SK-N-SH (cell line): ENCODE results near the gene ACTA1. TPM values are rescaled to one million over a fixed set of nuclear protein-coding genes. Genes with fewer than 3 reads are reported as not detected.

ENCODE experiments used
- CTCF ChIA-PET: fragments of 300-600, 350-600 bp; formaldehyde crosslinking; extraction: SDS; loops from one replicate; lab custom pipeline; 2021; lab: Yijun Ruan, JAX
- POLR2A ChIA-PET: fragments of 350-600 bp; sonication (Branson Sonifier 250); formaldehyde crosslinking; extraction: SDS; loops from one replicate; lab custom pipeline; 2020; ENCODE audit warnings: antibody characterized with exemption, inconsistent platforms; lab: Yijun Ruan, JAX
- DNase-seq: peaks from one replicate; pipeline ENCODE4 v3.0.0; 2012
- H2AFZ ChIP-seq: fragments of 200-600 bp; sonication (generic); 2 replicates; pipeline ENCODE4 v1.8.1; 2016; ENCODE audit warnings: antibody characterized with exemption, mild to moderate bottlenecking, low read depth
- H3F3A ChIP-seq: fragments of 200-600 bp; sonication (generic); replicated peaks from 2 replicates; pipeline ENCODE3; 2016; ENCODE audit warnings: antibody characterized with exemption, mild to moderate bottlenecking; ENCODE audit not compliant: insufficient read depth
- H3K27ac ChIP-seq, 2 experiments: fragments of 200-500 bp in 1 of 2; fragments of 200-600 bp in 1 of 2; sonication (Bioruptor generic) in 1 of 2; sonication (generic), shearing (Covaris generic) in 1 of 2; 2 replicates each; pipeline versions ENCODE4 v1.5.1 to v1.6.1; 2014 to 2016; ENCODE audit warnings: low read depth in 2 of 2, inconsistent platforms in 1 of 2, low read length in 1 of 2, mild to moderate bottlenecking in 1 of 2, mixed read lengths in 1 of 2
- H3K27me3 ChIP-seq: fragments of 200-600 bp; sonication (generic), shearing (Covaris generic); 2 replicates; pipeline ENCODE4 v1.6.1; 2016; ENCODE audit warnings: mixed run types; ENCODE audit not compliant: insufficient read depth
- H3K36me3 ChIP-seq, 2 experiments: fragments of 200-500 bp in 1 of 2; fragments of 200-600 bp in 1 of 2; sonication (Bioruptor generic) in 1 of 2; sonication (generic) in 1 of 2; replicated peaks in 1 of 2; 2 replicates each; pipeline versions ENCODE3 to v1.5.1; 2014 to 2016; ENCODE audit warnings: low read length in 1 of 2, mild to moderate bottlenecking in 1 of 2; ENCODE audit not compliant: insufficient read depth in 2 of 2, control insufficient read depth in 1 of 2
- H3K4me1 ChIP-seq, 2 experiments: fragments of 200-500 bp in 1 of 2; fragments of 200-600 bp in 1 of 2; sonication (Bioruptor generic) in 1 of 2; sonication (generic), shearing (Covaris generic) in 1 of 2; 2 replicates each; pipeline versions ENCODE4 v1.5.1 to v1.6.1; 2014 to 2016; ENCODE audit warnings: low read depth in 1 of 2, low read length in 1 of 2, mixed run types in 1 of 2; ENCODE audit not compliant: insufficient read depth in 2 of 2, control insufficient read depth in 1 of 2
- H3K4me2 ChIP-seq: fragments of 200-600 bp; sonication (generic), shearing (Covaris generic); 2 replicates; pipeline ENCODE4 v1.6.1; 2017; ENCODE audit warnings: mixed run types
- H3K4me3 ChIP-seq, 2 experiments: fragments of 200-500 bp in 1 of 2; fragments of 200-600 bp in 1 of 2; sonication (Bioruptor generic) in 1 of 2; sonication (generic), shearing (Covaris generic) in 1 of 2; 2 replicates each; pipeline versions ENCODE4 v1.5.1 to v1.8.1; 2014 to 2016; ENCODE audit warnings: low read depth in 2 of 2, inconsistent platforms in 1 of 2, low read length in 1 of 2, mild to moderate bottlenecking in 1 of 2, mixed read lengths in 1 of 2, moderate library complexity in 1 of 2
- H3K79me2 ChIP-seq: fragments of 200-600 bp; sonication (generic); 2 replicates; pipeline ENCODE4 v1.8.1; 2017; ENCODE audit warnings: mild to moderate bottlenecking; ENCODE audit not compliant: insufficient read depth
- H3K9ac ChIP-seq: fragments of 200-600 bp; sonication (generic); 2 replicates; pipeline ENCODE4 v1.6.1; 2017; ENCODE audit warnings: mixed run types
- H3K9me2 ChIP-seq: fragments of 200-600 bp; sonication (generic); 2 replicates; pipeline ENCODE4 v1.6.1; 2017; ENCODE audit warnings: mixed run types
- H3K9me3 ChIP-seq: fragments of 200-600 bp; sonication (generic); 2 replicates; pipeline ENCODE4 v1.6.1; 2017; ENCODE audit warnings: mixed run types, mild to moderate bottlenecking, moderate library complexity
- H4K20me1 ChIP-seq: fragments of 200-600 bp; sonication (generic); 2 replicates; pipeline ENCODE4 v1.6.1; 2017; ENCODE audit warnings: mild to moderate bottlenecking, mixed run types; ENCODE audit not compliant: insufficient read depth
- CHD2 ChIP-seq: fragments of 150-350 bp; IDR thresholded peaks from 2 replicates; pipeline ENCODE4 v1.6.1; 2018; ENCODE audit warnings: low read length; ENCODE audit not compliant: partially characterized antibody
- EP300 ChIP-seq, 2 experiments: IDR thresholded peaks; 2 replicates each; pipeline versions ENCODE4 v1.4.0 to v1.6.1; 2012; ENCODE audit warnings: borderline replicate concordance in 1 of 2, low read depth in 1 of 2, low read length in 1 of 2
- FOSL2 ChIP-seq: IDR thresholded peaks from 2 replicates; pipeline ENCODE4 v1.4.0; 2012; ENCODE audit warnings: low read depth, mild to moderate bottlenecking, moderate library complexity, borderline replicate concordance
- FOXJ3 ChIP-seq: sonication (generic); formaldehyde crosslinking; IDR thresholded peaks from 2 replicates; pipeline ENCODE4 v1.5.1; 2020; ENCODE audit warnings: mild to moderate bottlenecking, missing genetic modification reagents
- GATA2 ChIP-seq: sonication (generic); formaldehyde crosslinking; IDR thresholded peaks from 2 replicates; pipeline ENCODE4 v1.5.0; 2020; ENCODE audit warnings: mild to moderate bottlenecking, missing genetic modification reagents
- JUND ChIP-seq: IDR thresholded peaks from 2 replicates; pipeline ENCODE4 v1.4.0; 2012
- MEF2A ChIP-seq: IDR thresholded peaks from 2 replicates; pipeline ENCODE4 v1.4.0; 2012; ENCODE audit warnings: low read depth, borderline replicate concordance
- NFIC ChIP-seq: IDR thresholded peaks from 2 replicates; pipeline ENCODE4 v1.4.0; 2012; ENCODE audit warnings: borderline replicate concordance
- POLR2AphosphoS5 ChIP-seq: IDR thresholded peaks from 2 replicates; pipeline ENCODE4 v1.6.1; 2012; ENCODE audit warnings: low read depth, low read length
- RFX5 ChIP-seq: IDR thresholded peaks from 2 replicates; pipeline ENCODE4 v1.6.1; 2012; ENCODE audit warnings: mild to moderate bottlenecking, improper control_type of control experiment, low read length
- SIN3A ChIP-seq: IDR thresholded peaks from 2 replicates; pipeline ENCODE4 v1.6.1; 2012; ENCODE audit warnings: low read depth, mild to moderate bottlenecking, low read length, moderate library complexity, borderline replicate concordance
- TCF12 ChIP-seq: IDR thresholded peaks from 2 replicates; pipeline ENCODE4 v1.4.0; 2012
- YY1 ChIP-seq: IDR thresholded peaks from 2 replicates; pipeline ENCODE4 v1.4.0; 2012; ENCODE audit warnings: low read depth, mild to moderate bottlenecking
- whole genome bisulfite sequencing: methylation state at CpG from one replicate; pipeline ENCODE4 v1.1.6; 2017; ENCODE audit warnings: low lambda C conversion rate; 5-methylcytosine and 5-hydroxymethylcytosine counted together
- polyA plus RNA-seq, 3 experiments: library from polyadenylated mRNA; depleted of rRNA; stranded (reverse); fragments of >200 nt; gene quantifications; 2 replicates each; pipeline ENCODE4 v1.2.3, GENCODE V29; 2012
- TF ChIP-seq, protein P1 (sequence below): IDR thresholded peaks from 2 replicates; pipeline ENCODE4 v1.6.1; 2012; ENCODE audit warnings: mild to moderate bottlenecking, low read depth, low read length, moderate library complexity
- TF ChIP-seq, protein P2 (sequence below): IDR thresholded peaks from 2 replicates; pipeline ENCODE4 v1.4.0; 2012; ENCODE audit warnings: low read depth
- TF ChIP-seq, protein P3 (sequence below): fragments of 150-350 bp; IDR thresholded peaks from 2 replicates; pipeline ENCODE4 v1.6.1; 2016; ENCODE audit warnings: mild to moderate bottlenecking, low read depth, low read length

Gene ACTA1
- polyA plus RNA-seq, 1 of the 3 experiments (the other 2 are of a cell fraction), result 0.21 TPM

DNA sequence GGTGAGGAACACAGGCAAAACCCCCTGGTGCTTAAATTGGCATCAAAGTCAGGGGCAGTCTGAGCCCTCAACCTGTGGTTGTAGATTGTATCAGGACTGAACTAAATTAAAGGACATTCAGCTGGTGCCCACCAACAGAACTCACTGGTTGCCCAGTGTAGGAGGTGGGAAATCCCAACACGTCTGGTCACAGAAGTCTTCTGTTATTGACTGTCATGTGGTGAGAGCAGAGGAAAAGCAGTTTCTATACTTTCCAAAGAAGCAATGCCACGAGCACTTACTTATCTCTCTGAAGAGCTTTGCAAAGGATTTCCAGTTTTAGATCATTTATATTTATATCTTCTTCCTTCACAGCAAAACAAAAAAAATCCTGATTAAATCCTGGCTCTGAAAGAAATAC, 15.0 kb upstream of the ACTA1 start:
- Histone ChIP-seq H3K36me3 (peaks cover 32 to 49% of the 10 kb centered on the region in 2 experiments), H3K27ac (no peak overlapping the region), H3K4me1 (no peaks in the 10 kb centered on the region), H4K20me1 (no peaks in the 10 kb centered on the region), H3K79me2 (no peaks in the 10 kb centered on the region), H3K27me3 (no peaks in the 10 kb centered on the region), H3F3A (no peaks in the 10 kb centered on the region), H3K9ac (no peak overlapping the region), H2AFZ (no peak overlapping the region), H3K9me2 (no peaks in the 10 kb centered on the region), H3K4me2 (no peak overlapping the region), H3K4me3 (no peak overlapping the region), H3K9me3 (no peaks in the 10 kb centered on the region)
- no peak for TF ChIP-seq FOSL2
- TF ChIP-seq EP300 (IDR thresholded peaks at IDR 0.05; ENCODE audit: borderline replicate concordance in 1 of 2, low read depth in 1 of 2, low read length in 1 of 2), result no peak
- TF ChIP-seq NFIC, result no peak
- no peak for TF ChIP-seq SIN3A
- TF ChIP-seq GATA2 (CRISPR knock-in tag), result no peak
- TF ChIP-seq, protein P1, sequence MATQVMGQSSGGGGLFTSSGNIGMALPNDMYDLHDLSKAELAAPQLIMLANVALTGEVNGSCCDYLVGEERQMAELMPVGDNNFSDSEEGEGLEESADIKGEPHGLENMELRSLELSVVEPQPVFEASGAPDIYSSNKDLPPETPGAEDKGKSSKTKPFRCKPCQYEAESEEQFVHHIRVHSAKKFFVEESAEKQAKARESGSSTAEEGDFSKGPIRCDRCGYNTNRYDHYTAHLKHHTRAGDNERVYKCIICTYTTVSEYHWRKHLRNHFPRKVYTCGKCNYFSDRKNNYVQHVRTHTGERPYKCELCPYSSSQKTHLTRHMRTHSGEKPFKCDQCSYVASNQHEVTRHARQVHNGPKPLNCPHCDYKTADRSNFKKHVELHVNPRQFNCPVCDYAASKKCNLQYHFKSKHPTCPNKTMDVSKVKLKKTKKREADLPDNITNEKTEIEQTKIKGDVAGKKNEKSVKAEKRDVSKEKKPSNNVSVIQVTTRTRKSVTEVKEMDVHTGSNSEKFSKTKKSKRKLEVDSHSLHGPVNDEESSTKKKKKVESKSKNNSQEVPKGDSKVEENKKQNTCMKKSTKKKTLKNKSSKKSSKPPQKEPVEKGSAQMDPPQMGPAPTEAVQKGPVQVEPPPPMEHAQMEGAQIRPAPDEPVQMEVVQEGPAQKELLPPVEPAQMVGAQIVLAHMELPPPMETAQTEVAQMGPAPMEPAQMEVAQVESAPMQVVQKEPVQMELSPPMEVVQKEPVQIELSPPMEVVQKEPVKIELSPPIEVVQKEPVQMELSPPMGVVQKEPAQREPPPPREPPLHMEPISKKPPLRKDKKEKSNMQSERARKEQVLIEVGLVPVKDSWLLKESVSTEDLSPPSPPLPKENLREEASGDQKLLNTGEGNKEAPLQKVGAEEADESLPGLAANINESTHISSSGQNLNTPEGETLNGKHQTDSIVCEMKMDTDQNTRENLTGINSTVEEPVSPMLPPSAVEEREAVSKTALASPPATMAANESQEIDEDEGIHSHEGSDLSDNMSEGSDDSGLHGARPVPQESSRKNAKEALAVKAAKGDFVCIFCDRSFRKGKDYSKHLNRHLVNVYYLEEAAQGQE, result no peak
- no peak for TF ChIP-seq YY1
- ChIA-PET POLR2A (no interaction called here), CTCF (interaction anchor here (0.6 to 1.7 kb wide), 2 partner anchors 19 to 33 kb away, joined by 3 to 4 read pairs; no protein-coding TSS in a partner anchor)
- whole genome bisulfite sequencing, result 87% methylated on average over 2 of the region's 2 CpGs
- no peak for DNase-seq

DNA sequence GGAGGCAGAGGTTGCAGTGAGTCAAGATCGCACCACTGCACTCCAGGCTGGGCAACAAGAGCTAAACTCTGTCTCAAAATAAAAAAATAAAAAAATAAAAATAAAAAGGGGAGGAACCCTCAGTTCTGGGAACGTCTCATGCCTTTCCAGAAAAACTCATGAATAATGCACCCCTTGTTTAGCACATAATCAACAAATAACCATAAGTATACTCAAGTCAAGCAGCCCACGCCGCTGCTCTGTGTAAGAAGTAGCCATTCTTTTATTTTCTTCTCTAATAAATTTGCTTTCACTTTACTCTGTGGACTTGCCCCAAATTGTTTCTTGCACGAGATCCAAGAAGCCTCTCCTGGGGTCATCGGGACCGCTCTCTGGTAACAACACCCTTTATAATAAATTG, 14.5 kb upstream of the ACTA1 start:
- no peaks in the 10 kb centered on the region for H3K4me1 ChIP-seq
- H3K4me3 ChIP-seq, result no peak overlapping the region
- H3F3A ChIP-seq, result no peaks in the 10 kb centered on the region
- H3K4me2 ChIP-seq, result no peak overlapping the region
- no peaks in the 10 kb centered on the region for H3K9me3 ChIP-seq
- no peak overlapping the region for H2AFZ ChIP-seq
- 92% methylated on average over 7 of the region's 7 CpGs for WGBS
- H3K79me2 ChIP-seq, result no peaks in the 10 kb centered on the region
- no peaks in the 10 kb centered on the region for H4K20me1 ChIP-seq
- no peaks in the 10 kb centered on the region for H3K27me3 ChIP-seq
- no peaks in the 10 kb centered on the region for H3K9me2 ChIP-seq
- no peak overlapping the region for H3K9ac ChIP-seq
- ChIA-PET CTCF (interaction anchor here (1.7 kb wide), 1 partner anchor 34 kb away, joined by 4 read pairs; no protein-coding TSS in a partner anchor), POLR2A (no interaction called here)
- TF ChIP-seq, protein P2, sequence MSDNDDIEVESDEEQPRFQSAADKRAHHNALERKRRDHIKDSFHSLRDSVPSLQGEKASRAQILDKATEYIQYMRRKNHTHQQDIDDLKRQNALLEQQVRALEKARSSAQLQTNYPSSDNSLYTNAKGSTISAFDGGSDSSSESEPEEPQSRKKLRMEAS, result no peak
- TF ChIP-seq, protein P3, sequence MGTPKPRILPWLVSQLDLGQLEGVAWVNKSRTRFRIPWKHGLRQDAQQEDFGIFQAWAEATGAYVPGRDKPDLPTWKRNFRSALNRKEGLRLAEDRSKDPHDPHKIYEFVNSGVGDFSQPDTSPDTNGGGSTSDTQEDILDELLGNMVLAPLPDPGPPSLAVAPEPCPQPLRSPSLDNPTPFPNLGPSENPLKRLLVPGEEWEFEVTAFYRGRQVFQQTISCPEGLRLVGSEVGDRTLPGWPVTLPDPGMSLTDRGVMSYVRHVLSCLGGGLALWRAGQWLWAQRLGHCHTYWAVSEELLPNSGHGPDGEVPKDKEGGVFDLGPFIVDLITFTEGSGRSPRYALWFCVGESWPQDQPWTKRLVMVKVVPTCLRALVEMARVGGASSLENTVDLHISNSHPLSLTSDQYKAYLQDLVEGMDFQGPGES, result no peak
- no peak for TF ChIP-seq JUND
- TF ChIP-seq GATA2 (CRISPR knock-in tag), result no peak
- TF ChIP-seq CHD2, result no peak
- TF ChIP-seq POLR2AphosphoS5, result no peak
- TF ChIP-seq NFIC, result no peak
- TF ChIP-seq FOXJ3 (CRISPR knock-in tag), result no peak
- TF ChIP-seq TCF12, result no peak
- no peak for TF ChIP-seq RFX5
- TF ChIP-seq MEF2A, result no peak
- peaks cover 29 to 48% of the 10 kb centered on the region in 2 experiments for H3K36me3 ChIP-seq
- H3K27ac ChIP-seq, result no peak overlapping the region
- no peak for DNase-seq
